ENCODE measurements around the gene MCF2L.
"Not testable (repeated sequence)": the region's sequence is repeated elsewhere in the genome, so short reads cannot be mapped to it uniquely, and the experiment has no call there.

MCF2L gene

DNA sequence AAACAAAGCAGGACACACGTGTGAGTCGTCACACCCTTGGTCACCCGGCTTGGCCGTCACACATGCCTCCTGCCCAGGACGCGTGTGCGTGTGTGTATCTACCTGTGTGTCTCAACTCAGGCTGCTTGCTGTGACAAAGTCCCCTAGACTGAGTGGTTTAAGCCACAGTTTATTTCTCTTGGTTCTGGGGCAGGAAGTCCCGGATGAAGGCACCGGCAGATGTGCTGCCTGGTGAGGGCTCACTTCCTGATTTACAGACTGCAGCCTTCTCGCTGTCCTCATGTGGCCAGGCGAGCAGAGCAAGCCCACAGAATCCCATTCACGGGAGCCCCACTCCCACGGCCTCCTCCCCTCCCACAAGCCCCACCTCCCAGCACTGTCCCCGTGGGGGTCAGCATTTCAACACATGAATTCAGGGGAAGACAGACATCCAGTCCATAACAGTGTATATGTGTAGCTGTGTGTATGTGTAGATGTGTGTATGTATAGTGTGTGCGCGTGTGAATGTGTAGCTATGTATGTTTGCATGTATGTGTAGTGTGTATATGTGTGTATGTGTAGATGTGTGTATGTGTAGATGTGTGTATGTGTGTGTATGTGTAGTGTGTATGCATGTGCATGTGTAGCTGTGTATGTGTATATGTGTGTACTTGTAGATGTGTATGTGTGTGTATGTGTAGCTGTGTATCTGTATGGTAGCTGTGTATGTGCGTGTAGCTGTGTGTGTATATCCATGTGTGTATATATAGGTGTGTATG is 51.5 kb downstream of the MCF2L start:
- no peak for DNase-seq

DNA sequence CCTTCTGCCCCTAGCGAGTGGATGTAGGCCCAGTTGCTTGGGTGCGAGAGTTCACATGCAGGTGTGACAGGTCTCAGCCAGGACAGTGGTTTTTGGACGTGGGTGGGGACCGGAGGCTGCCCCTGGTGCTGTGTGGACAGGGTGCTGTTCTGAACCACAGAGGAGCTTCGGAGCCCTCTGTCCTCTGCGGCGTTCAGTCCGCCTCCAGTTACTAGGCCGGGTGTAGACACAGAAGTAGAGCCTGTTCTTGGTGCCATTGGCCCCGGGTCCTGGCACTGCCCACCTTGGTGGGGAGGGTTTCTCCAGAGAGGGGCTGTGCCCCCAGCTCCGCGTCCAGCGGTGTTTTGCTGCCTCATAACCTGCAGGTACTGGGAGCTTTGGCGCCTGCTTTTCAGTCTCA is 52.4 kb downstream of the MCF2L start:
- DNase-seq, result no peak

DNA sequence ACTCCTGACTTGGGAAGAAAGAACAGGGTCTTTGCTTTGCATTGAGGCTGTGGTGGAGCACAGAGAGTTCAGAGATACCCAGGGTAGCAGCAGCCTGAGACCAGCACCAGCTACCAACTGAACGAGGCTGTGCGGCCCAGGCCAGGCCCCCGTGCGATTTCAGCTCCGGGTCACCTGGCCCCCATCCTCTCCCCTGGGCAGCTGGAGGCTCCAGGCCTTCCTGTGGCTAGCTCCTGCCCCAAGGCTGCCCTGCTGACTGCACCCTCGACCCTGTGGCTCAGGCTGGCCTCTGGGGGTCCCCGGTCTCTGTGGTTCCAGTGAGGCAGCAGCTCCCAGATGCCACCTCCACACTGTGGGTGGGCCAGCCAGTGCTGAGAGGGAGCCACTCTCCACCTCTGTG is 52.8 kb downstream of the MCF2L start:
- no peak for DNase-seq

DNA sequence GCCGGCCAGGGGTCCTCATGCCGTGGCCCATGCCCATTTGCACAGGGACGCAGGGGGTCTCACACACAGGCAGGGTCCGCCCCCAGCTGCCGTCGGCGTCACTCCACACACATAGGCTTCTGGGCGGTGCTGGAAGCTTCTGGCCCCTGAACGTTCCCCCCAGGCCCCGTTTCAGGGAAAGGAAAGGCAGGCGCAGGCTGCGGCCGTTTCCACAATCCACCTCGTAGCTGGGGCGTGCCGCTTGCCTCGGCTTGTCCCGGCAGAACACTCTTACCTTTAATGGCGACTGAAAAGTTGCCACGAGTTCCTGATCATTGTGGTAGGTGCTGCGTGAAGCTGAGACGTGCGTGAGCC is 53.4 kb downstream of the MCF2L start:
- DNase-seq, result no peak

DNA sequence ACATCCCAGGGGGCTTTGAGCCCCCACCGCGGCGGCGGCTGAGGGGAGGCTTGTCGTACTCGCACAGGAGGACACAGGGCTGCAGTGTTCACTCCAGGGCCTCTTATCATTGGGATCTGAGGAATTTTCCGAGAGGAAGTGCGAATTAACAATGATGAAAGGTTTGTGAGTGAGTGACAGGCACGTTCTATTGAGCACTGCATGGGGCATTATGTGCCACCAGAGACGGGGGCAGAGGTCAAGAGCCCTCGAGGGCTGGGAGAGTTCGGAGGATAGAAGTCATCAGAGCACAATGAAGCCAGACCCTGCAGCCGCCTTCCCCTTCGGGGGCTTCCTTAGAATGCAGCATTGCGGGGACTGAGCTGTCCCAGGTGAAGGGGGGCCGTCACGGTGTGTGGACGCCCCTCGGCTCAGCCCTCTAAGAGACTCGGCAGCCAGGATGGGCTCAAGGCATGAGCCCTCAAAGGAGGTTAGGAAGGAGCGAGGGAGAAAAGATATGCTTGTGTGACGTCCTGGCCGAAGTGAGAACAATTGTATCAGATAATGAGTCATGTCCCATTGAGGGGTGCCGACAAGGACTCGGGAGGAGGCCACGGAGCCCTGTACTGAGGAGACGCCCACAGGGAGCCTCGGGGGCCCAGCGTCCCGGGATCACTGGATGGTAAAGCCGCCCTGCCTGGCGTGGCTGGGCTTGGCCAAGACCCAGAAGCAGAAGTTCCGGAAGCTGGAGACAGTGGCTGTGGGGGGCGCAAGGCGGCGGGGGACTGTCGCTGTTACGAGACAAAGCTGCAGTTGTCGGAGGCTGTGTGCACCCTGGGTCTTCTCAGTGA is 53.9 kb downstream of the MCF2L start:
- DNase-seq, result no peak

DNA sequence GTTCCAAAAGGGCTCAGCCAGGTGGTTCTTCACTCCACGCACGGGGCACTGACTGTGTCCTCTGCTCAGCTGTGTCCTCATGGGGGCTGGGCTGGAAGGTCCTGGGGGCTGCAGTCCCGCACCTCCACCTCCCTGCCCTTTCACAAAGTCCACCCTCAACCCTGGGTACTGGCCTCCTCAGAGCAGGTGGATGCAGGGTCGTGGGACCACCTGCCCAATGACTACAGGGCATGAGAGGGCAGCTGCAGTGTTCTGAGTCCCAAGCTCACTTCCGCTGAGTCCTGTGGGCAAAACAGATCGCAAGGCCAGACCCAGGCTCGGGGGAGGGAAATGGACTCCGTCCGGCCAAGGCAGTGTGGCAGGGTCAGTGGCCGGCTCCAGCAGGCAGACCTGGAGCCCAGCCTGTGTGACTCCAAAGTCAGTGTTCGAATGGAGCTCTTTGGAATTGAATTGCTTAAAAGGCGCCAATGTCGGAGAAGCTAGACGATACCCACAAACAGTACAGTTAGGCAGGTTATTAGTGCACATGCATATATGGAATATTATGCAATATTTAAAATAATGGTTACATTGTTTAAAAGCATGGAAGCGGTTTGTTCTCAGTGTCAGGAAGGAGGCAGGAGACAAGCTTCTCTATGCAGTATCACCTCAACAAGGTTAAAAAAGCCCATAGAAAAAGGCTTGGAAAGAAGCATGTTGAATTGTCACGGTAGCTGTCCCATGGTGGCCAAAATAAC is 54.8 kb downstream of the MCF2L start:
- DNase-seq, result no peak

DNA sequence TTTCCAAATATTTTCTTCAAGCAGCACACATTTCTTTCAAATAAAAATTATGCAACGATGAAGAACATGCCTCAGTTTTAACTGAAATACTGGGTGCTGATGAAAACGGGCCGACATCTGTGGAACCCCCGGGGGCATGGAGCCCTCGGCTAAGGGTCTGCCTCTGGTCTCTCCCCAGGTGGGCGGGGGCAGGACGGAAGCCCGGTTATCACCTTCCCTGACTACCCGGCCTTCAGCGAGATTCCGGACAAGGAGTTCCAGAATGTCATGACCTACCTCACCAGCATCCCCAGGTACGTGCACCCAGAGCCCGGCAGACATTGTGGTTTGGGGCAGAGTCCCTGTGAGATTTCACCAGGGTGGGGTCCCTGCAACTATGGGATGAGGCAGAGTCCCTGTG is 55.5 kb downstream of the MCF2L start:
- DNase-seq, result no peak

DNA sequence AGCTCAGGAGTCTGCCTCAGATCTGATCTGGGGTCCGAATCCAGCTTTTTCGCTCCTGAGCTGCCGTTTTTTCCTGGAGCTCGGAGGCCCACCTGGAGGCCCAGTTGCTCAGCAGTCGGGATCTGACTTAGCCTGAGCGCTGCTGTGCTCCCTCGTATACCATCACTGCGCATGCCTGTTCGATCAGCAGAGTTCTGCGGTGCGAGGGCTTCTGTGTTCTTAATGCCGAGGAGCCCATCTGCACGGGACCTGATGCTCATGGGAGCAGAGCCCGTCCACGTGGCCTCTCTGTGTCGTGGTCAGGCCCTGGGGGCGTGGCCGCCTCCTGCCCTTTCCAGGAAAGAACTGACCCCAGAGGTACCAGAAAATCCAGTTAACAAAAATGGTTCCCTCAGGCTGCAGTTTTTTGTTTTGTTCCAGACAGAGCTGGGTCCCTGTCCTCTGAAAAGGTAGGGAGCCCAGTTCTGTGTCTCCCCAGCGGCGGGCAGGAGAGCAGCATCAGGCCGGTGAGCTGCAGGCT is 57.4 kb downstream of the MCF2L start:
- DNase-seq, result no peak

DNA sequence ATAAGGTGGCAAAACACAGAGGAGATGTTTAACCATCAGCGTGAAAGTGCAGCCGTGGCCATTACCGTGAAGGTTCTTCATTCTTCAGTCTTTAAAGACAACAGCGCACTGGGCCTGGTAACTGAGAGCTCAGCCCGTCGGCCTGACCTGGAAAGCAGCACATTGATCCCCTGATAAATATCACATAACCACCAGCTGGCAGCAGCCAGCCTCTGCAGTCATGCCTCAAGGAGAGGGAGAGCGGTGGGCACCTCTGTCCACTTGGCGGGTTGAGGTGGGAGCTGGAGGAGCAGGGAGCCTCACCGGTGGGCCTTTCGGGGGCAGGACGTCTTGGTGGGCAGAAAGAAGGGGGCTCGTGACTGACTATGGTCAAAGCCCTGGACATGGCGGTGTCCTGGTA is 58.1 kb downstream of the MCF2L start:
- no peak for DNase-seq

DNA sequence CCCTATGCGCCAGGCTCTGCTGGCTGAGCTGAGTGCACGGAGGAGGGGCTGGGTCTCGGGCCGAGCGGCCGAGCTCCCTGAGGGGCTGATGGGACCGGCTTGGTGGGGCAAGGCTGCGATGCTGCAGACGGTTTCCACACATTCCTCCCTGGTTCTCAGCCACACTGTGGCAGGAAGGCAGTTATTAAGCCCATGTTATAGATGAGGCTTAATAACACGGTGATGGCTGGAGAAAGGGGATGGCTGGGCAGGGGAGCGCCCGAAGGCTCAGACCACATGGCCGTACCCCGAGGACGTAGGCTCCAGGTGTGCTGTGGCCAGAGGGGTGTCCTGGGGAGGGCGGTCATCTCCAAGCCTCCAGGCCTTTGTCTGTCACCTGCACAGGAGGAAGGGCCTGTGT is 58.6 kb downstream of the MCF2L start:
- DNase-seq, result no peak

DNA sequence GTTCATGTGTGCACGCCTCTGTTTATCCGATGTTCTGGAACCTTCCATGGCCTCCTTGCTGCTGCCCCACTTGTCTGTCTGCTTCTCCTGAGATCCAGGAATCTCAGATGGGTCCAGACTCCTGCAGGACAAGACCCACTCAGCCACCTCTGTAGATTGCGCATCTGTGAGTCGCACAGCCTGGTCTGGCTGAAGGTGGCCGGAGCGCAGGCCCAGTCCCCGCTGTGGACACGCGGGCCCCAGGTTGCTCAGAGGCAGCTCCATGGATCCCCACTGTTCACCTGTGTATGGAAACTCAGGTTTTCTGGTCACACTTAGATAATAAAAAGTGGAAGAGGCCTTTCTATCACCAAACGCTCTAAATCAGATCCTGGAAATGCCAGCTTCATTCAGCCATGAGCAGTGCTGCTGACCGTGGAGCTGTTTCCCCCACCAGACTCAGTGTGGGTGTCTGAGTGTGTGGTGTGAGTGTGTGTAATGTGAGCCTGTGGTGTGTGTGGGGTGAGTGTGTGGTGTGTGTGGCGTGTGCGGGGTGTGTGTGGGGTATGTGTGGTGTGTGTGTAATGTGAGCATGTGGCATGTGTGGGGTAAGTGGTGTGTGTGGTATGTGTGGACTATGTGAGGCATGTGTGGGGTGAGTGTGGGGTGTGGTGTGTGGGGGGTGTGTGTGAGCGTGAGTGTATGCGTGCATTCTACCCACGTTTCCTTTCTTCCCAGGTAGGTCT is 59.5 kb downstream of the MCF2L start:
- no peak for DNase-seq

DNA sequence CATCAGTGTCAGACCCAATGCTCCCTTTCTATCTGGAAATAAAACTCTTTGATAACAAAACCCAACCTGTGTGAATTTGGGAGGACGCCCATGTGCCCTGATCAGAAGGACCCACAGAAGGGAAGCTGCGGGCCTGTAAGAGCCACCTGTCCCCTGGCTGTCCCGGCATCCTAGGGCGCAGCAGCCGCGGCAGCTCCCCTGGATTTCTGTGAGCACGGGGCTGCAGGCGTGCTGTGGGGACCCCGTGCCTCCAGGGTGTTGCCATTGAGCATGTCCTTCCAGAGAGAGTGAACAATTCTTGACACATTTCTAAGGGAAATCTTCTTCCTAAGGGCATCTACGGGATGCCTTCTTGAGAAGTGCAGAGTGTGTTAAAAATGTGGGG is 60.0 kb downstream of the MCF2L start:
- DNase-seq, result no peak

DNA sequence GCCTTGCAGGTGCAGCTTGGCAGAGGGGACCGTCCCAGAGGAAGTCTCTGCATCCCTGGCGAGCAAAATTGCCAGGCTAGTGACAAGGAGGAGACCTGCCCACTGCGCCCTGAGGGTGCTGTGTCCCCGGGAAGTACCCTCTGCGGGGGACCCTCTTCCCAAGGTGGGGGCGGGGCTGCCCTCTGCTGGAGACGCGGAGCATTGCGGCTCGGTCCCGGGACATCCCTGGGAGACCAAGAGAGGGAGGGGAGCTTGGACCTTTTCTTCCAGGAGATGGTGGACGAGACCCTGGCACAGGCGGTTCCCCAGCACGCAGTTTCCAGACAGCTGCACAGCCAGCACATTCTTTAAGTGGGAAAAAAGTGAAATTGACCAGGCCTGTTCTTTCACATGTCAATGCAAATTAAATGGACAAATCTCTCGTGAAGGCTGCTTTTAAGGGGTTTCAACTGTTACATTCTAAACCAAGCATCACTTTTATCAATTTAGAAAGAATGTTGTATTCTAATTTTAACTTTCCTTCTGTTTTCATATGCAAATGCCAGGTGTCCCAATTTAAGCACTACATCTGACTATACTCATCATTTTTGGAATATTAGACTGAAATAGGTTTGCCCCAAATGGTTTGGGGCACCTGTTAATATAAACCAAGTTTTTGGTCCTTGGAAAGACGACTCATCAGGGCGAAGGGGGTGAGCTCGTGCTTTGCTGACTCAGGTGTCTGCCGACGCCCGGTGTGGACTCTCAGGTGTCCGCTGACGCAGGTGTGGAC is 60.7 kb downstream of the MCF2L start:
- peak; percentile 12 for DNase-seq

DNA sequence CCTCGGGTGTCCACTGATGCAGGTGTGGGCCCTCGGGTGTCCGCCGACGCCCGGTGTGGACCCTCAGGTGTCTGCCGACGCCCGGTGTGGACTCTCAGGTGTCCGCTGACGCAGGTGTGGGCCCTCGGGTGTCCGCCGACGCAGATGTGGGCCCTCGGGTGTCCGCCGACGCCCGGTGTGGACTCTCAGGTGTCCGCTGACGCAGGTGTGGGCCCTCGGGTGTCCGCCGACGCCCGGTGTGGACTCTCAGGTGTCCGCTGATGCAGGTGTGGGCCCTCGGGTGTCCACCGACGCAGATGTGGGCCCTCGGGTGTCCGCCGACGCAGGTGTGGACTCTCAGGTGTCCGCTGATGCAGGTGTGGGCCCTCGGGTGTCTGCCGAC is 61.2 kb downstream of the MCF2L start:
- DNase-seq, result not testable (repeated sequence)

DNA sequence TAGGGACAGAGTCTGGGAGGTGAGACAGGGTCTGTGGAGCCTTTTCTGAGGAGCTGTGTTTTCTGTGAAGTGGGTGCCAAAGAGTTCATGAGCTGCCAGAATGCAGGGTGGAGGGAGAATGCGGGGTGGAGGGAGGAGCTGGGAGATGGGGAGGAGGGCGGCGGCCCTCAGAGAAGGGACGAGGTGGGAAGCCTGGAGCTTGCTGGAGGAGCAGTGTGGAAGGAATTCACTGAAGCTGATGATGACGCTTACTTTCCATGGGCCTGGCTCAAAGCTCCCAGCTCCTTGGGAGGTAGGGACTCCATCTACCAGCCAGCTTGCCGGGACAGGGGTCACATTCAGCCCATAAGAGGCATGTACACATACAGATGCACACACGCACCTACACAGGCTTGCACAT is 62.5 kb downstream of the MCF2L start:
- DNase-seq, result no peak

DNA sequence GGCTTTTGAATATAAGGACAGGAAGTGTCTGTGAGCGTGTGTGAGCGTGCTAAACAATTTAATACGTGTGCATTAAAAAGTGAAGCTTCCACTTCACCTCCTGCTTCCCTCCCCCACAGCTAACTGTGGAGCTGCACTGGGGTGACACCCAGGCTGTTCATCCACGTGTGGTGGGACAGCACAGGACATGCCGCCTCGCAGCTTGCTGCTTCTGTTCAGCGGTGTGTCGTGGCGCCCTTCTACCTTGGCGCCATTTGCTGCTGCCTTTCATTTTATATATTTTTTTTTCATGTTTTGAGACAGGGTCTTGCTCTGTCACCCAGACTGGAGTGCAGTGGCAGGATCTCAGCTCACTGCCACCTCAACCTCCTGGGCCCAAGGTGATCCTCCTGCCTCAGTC is 63.3 kb downstream of the MCF2L start:
- DNase-seq, result no peak

DNA sequence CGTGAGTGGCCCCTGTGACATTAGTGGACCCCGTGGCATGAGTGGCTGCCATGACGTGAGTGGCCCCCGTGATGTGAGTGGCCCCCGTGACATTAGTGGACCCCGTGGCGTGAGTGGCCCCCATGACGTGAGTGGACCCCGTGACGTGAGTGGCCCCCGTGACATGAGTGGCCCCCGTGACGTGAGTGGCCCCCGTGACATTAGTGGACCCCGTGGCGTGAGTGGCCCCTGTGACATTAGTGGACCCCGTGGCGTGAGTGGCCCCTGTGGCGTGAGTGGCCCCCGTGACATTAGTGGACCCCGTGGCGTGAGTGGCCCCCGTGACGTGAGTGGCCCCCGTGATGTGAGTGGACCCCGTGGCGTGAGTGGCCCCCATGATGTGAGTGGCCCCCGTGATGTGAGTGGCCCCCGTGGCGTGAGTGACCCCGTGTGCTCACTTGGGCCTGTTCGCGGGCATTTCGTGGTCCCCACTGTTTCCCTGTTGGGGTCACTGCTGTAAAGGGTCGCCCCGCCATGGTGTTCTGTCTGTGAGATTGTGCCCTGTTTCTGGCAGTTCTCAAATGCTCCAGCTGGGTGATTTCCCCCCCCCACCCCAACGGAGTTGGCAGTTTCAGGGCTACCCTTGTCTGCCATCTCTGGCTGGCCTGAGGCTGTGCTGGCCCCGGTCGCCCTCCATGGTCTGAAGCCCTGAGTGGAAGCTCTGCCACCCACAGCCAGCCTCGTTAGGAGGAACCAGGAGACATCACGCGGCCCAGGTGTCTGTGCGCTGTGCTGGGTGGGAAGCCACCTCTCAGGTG is 64.2 kb downstream of the MCF2L start:
- DNase-seq, result no peak

DNA sequence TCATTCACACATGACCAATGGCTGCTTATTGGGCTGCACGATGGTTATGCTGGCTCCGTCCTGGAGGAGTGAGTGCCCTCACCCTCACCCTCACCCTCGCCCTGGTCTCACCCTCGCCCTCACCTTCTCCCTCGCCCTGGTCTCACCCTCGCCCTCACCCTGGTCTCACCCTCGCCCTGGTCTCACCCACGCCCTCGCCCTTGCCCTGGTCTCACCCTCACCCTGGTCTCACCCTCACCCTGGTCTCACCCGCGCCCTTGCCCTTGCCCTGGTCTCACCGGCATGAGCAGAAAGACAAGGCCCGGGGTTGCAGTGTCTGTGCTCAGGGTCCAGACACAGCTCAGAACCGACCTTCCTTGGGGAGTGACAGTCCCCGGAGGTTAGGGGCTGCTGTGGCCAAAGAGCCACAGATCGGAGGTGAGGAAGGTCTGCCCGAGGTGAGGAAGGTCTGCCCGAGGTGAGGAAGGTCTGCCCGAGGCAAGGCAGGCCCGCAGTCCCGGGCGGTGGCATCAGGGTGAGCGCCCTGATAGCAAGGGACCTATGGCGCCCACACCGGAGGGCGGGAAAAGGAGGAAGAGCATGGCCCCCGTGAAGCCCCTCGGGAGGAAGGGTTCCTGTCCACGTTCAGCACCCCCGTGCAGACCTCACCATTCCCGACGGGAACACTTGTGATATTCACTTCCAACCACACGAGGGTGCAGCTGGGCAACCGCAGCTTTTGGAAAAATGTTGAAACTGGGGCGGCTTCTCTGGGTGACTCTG is 65.6 kb downstream of the MCF2L start:
- DNase-seq, result peak; percentile 25

DNA sequence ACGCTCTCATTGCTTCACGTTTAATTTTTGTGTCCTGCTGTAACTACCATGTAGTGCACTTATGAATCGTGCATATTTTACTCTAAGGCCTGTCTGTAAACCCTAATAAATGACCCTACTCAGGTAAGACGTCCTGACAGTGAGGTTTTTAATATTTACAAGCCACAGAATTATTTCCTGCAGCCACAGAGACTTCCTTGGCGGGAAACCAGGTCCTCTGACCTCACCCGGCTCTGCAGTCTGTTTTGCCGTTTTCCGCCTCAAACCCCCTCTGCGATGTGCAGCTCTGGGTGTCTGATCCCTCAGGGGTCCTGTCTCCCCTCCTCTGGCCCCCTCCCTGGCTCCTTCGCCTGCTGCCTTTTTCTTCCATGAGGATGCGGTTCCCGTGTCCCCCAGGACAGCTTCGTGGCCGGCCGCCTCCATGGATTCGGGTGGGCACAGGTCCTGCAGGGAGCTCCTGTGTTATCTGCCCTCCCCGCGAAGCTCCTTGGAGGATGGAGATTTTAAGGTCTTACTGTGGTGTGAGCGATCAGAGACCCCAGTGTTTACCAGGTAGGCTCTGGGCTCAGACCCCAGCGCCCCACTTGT is 66.3 kb downstream of the MCF2L start:
- no peak for DNase-seq

DNA sequence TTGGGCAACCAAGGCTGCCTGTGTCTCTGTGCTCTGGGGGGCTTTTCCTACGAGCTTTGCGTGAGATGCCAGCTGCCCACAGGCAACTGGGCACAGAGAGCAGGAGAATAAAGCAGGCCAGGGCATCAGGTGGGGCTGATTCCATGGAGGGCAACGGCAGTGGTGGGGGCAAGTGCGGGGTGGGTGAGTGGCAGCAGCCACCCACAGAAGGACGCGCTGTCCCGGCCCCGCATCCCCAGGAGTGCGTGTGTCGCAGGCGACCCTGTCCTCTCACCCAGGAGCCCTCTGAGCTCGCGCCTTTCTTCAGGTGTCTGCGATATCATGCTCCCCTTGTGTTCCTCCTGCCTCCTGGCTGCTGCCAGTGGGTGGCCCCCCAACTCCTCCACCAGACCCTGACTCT is 67.4 kb downstream of the MCF2L start:
- no peak for DNase-seq
